Activated CD4-positive, CD25-positive, alpha-beta regulatory T cell treated with anti-CD3 and anti-CD28 coated beads, Interleukin-2, amount 50 U/mL, for 72 hours (primary cell): ENCODE data around the gene SLC23A3.
A peak's percentile ranks its signal among the peaks of the same experiment; 100 is the strongest.

Source experiments
- DNase-seq: peaks from one replicate; pipeline ENCODE4 v3.0.0; 2021

SLC23A3 gene, protein sequence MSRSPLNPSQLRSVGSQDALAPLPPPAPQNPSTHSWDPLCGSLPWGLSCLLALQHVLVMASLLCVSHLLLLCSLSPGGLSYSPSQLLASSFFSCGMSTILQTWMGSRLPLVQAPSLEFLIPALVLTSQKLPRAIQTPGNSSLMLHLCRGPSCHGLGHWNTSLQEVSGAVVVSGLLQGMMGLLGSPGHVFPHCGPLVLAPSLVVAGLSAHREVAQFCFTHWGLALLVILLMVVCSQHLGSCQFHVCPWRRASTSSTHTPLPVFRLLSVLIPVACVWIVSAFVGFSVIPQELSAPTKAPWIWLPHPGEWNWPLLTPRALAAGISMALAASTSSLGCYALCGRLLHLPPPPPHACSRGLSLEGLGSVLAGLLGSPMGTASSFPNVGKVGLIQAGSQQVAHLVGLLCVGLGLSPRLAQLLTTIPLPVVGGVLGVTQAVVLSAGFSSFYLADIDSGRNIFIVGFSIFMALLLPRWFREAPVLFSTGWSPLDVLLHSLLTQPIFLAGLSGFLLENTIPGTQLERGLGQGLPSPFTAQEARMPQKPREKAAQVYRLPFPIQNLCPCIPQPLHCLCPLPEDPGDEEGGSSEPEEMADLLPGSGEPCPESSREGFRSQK

DNA sequence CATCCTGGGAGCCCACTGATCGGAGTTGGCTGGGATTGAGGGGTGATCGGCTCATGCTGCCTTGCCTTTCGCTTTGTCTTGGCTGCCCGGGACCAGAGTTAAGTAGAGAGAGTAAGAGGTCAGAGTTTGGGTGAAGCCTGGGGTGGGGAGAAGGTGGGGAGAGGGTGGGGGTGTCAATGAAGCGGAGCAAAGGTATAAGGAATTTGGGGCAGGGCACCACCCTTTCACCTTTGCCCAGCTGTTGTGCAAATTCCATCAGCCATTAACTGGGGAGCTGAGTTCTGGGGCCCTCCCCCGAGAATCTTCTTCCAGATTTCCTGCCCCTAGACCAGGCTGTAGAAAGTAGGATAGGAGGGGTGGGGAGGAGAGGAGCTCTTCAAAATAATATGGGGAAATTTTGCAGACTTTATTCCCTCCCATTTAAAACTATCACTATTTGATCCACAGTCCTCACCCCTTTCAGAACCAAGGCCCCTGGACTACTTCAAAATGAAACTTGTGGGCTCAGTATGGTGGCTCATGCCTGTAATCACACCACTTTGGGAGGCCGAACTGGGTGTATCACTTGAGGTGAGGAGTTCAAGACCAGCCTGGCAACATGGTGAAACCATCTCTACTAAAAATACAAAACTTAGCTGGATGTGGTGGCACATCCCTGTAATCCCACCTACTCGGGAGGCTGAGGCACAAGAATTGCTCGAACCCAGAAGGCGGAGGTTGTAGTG, at the start of gene SLC23A3:
TSS of gene SLC23A3 (minus strand) at position 100 of the 725 bp plus-strand sequence. CDS start at position 55, 45 bp downstream.
- DNase-seq, result no peak

GRCh38 chr2:219218732-219219701, 49.2 kb upstream of the SLC23A3 start, which contains the start of gene ABCB6:
ABCB6 (minus strand) TSS chr2:219218958; CDS start chr2:219218673, 285 bp downstream.
- peak; percentile 88 for DNase-seq

DNA sequence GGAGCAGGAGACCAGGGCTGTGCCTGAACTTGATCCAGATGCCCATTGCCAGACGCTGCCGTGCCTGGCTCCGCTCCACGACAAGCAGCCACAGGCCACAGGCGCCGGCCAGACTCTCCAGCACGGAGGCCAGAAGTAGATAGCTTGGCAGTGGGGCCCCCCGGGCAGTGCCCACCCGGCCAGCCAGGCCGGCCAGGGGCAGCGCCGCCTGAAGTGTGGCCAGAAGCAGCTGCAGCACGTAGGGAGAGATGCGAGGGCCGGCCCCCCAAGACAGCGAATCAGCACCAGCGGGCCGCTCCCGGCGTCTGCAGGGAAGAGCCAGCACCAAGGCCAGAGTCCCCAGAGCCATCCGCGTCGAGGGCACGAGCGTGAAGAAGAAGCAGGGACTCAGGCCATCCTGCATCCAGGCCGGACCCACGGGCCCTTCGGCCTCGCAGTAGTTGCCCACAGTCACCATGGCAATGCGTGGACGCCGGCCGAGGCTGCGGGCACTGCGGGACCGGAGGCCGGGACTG, 48.4 kb upstream of the SLC23A3 start:
- no peak for DNase-seq

DNA sequence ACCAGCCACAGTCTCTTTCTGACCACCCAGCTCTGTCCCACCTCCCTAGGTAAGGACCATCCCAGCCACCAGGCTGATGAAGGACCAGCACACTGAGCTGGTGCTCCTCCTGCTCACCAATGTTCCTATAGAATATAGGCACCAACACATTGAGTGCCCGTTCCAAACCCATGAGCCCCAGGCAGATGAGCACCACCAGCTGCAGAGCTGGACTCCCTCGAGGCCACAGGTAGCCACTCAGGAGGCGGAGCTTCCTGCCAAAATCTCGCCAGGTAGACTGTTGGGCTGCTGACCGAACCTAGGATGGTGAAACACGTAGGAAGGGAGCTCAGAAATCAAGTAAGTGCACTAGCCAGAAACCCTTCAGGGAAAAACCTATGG, 46.7 kb upstream of the SLC23A3 start:
- DNase-seq, result no peak

DNA sequence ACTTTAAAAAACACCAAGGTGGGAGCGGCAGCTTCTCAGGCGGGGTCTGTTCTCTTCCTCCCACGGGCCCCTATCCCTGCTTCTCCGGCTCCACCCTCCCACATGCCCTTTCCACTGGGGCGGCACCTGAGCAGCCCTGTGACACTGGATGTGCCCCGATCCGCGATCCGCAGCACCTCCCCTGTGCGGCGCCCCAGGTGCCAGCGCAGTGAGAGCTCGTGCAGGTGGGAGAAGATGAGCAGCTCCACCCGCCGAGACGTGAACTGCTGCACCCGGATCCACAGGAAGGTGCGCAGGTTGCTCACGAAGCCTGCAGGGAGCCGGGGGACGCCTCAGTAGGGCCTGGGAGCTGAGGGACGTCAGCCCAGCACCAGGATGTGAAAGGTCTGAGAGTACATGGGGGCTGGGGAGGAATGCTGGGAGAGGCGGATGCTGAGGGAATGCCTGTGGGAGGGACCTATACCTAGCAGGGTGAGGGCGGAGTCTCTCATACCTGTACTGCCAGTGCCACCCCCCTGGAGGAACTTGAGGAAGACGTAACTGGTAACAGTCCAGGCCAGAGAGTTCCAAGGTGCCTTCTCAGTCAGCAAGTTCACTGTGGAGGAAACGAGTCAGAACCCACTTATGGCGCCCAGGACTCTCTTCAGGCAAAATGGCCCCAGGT, 46.2 kb upstream of the SLC23A3 start:
- DNase-seq, result no peak

DNA sequence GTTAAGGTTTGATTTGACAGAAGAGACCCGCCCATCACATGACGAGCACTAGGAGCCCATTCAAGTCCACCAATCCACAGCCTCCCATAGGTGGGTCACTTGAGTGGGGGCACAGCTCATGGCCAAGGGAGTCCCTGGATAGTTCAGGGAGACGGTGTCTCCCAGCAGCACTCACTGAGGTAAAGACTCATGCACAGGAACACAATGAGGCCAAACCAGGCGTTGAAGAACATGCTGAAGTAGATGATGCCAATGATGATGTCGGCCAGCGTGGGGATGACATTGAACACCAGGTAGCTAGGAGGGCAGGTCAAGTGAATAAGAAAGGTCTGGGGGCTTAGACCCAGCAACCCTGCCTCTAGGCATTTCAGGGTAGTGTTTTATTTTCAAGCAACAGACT, 45.0 kb upstream of the SLC23A3 start:
- no peak for DNase-seq

DNA sequence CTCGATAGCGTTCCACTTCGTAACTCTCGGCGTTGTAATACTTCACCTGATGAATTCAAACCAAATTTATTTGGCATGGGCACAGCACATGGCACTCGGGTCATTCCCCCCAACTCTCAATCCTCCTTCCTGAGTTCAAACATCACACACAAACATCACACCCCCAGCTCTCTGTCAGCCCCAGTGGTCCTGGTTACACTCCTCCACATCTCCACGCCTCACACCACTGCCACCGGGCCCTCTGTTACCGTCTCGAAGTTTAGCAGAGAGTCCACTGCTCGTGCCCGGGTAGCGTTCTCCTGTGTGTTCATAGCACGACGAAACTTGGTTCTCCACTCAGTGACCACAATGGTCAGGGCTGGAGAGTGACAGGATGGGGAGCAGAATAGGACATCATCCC, 44.3 kb upstream of the SLC23A3 start:
- DNase-seq, result no peak

DNA sequence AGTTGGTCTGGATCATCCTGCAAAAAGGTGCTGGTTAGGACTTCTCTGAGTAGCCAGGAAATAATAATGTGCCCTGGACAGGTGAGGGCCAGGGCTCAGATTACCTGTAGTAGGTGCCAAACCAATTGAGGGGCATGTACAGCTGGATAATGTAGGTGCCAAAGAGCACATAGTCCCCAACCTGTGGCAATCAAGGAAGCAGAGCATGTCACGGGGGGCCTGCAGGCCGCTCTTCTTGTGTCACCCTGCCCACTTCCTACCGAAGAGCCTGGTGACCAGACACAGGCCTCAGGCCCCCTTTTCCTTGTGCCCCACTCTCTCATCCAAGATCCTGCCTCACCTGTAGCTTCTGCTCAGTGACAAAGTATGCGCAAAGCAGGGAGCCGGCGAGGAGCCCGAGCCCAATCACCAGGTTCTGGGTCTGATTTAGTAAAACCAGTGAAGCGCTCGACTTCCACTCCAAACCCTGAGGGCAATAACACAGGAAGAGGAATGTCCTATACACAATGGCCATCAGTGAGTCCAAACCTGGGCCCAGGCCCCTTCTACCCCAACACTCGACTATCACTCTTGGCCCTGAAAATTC, 43.8 kb upstream of the SLC23A3 start:
- no peak for DNase-seq

GRCh38 chr2:219213026-219213415, 43.2 kb upstream of the SLC23A3 start:
- DNase-seq, result no peak

- DNase-seq, result no peak
Observed at GRCh38 chr2:219210886-219211362, 41.1 kb upstream of the SLC23A3 start.

DNA sequence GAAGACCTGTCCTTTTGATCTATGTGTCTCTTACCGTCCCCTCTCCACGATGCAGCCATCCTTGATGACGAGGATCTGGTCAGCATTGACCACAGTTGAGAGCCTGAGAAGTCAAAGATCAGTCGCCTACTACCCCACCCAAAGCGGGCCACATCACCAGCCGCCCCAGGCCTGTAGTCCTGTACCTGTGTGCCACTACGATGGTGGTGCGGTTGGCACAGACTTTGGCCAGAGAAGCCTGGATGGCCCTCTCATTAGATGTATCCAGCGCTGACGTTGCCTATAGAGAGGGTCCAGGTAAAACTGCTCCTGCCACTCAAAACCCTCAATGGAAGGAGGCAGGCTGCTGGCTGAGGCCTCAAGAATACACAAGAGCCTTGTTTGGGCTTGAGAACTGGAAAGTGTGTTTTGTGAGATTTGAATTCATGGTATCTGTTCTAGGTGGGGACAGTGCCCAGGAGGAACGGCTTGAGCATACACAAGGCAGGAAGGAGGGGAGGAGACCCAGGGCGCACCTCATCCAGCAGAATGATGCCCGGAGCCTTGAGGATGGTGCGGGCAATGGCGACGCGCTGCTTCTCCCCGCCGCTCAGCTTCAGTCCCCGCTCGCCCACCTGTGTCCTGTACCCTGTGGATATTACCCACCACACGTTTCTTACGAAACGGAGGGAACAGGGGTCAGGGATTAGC, 40.5 kb upstream of the SLC23A3 start:
- no peak for DNase-seq

GRCh38 chr2:219209236-219210195, 39.7 kb upstream of the SLC23A3 start:
- no peak for DNase-seq

DNA sequence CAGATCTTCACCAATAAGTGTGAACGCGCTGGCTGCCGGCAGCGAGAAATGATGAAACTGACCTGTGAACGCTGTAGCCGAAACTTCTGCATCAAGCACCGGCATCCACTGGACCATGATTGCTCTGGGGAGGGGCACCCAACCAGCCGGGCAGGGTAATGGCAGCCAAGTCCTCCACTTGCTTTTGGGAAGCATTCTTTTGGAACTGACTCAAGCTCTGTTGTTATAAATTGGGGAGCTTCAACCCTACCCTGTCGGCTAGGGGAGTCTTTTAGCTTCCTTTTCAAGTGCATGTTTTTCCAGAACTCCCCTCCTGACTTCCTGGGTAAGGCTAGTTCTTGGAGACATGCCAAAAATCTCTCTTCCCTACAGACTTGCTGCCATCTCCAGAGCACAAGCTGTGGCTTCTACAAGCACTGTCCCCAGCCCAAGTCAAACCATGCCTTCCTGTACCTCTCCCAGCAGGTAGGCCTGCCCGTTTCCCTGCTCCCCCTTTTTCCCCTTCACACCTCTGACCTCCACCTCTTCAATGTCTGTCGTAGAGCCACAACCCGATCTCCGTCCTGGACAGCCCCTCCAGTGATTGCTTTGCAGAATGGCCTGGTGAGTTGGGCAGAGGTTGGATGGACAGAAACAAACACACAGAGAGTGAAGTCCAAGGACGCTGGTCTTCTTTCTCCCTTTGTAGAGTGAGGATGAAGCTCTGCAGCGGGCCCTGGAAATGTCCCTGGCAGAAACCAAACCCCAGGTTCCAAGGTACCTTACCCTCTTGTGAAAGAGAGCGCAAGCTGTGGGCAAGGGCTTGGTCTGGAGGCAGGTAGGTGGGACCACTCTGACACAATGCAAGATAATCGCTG, 38.3 kb upstream of the SLC23A3 start:
- DNase-seq, result no peak

DNA sequence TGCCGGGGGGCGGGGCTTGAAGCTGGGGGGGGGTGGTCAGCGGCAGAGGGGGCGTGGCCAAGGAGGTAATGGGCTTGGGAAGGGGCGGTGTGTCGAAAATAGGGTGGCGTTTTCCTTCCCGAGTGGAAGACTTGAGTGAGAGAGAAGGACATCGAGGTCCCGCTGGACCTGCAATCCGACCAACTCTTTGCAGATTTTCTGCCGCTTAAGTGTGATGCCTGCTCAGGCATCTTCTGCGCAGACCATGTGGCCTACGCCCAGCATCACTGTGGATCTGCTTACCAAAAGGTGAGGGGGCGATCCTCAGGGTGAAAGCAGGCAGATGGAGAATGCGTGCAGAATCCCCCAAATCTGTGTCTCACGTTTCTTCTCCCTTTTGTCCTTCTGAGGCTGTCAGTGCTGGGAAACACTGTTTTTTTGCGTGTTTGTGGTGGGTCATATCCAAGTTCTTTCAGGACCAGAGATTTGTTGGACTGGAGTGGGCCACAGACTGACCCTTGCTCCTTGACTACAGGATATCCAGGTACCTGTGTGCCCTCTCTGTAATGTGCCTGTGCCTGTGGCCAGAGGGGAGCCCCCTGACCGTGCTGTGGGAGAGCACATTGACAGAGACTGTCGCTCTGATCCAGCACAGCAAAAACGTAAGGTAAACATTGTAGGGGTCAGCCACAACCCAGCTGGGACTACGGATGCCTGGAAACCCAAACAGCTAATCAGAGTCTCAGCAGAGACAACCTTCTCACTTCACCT, 37.5 kb upstream of the SLC23A3 start:
- no peak for DNase-seq

- peak; percentile 97 for DNase-seq
Observed at GRCh38 chr2:219206328-219207133, 36.7 kb upstream of the SLC23A3 start, which contains the start of gene ZFAND2B. ZFAND2B (plus strand) TSS chr2:219206782; CDS start chr2:219206988, 206 bp downstream.

DNA sequence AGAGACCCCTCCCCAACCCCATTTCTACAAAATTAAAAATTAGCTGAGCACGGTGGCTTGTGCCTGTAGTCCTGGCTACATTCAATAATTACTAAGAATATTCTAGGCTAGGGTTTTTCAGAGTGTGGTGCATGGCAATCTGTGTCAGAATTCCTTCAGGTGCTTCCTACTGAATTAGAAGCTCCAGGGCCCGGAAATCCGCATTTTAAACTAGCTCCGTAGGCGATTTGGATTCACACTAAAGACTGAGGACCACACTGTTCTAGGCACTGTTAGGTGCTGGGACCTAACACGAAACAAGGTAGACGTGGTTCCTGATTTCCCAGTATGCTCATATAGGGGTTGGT, 36.1 kb upstream of the SLC23A3 start:
- no peak for DNase-seq

DNA sequence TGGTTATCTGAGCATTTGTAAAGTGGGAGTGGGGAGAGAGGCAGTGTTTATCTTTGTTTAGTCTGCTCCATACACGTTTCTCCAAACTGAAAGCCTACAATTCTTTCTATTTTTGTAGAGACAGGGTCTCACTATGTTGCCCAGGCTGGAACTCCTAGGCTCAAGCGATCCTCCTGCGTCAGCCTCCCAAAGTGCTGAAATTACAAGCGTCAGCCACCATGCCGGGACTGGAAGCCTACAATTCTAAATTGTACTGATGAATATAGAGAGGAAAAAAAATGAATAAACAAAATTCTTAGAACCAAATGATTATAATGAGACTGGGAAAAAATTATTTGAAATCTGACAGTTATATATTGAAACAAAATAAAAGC, 35.3 kb upstream of the SLC23A3 start:
- DNase-seq, result no peak
